Mucosa of descending colon (tissue), 3 donors: ENCODE data around the gene LCLAT1. TPM values are rescaled to one million over a fixed set of nuclear protein-coding genes. Genes with fewer than 3 reads are reported as not detected.

Experiments used
- ATAC-seq: fragments of 200-7000 bp; cut with Tn5 transposase; one replicate; pipeline ENCODE4 v1.9.1; 2020; ENCODE audit warnings: mild to moderate bottlenecking, moderate library complexity
- DNase-seq, 3 donors: peaks; one replicate each; pipeline ENCODE4 v3.0.0-alpha.2; 2020
- H3K36me3 ChIP-seq: fragments of 200-600 bp; one replicate; pipeline ENCODE4 v1.8.0; 2021; ENCODE audit warnings: low read depth, mild to moderate bottlenecking
- H3K4me1 ChIP-seq: fragments of 200-600 bp; one replicate; pipeline ENCODE4 v1.8.0; 2021; ENCODE audit warnings: low read depth, mild to moderate bottlenecking
- H3K4me3 ChIP-seq: fragments of 200-600 bp; one replicate; pipeline ENCODE4 v1.8.0; 2021; ENCODE audit warnings: mild to moderate bottlenecking
- H3K9me3 ChIP-seq: fragments of 200-600 bp; one replicate; pipeline ENCODE4 v1.8.0; 2021; ENCODE audit warnings: mild to moderate bottlenecking
- CTCF ChIP-seq: fragments of 200-600 bp; IDR thresholded peaks from one replicate; pipeline ENCODE4 v1.8.0; 2022; ENCODE audit warnings: antibody characterized with exemption, mild to moderate bottlenecking
- intact Hi-C, 2 donors: fragments of 100-400 bp; cut with DNase I in 1 of 2; cut with micrococcal nuclease in 1 of 2; formaldehyde crosslinking; loops; one replicate each; pipeline versions ENCODE4 v1.11.0 to v1.11.1; 2022; cut with DNase I, micrococcal nuclease
- total RNA-seq, 3 donors: library from RNA; stranded (reverse); fragmentation: NEBNext Ultra II Directional in 2 of 3; extraction: Animal tissue kit (Norgen Biotek cat#: 25700) in 2 of 3; gene quantifications; one replicate each; pipeline versions ENCODE4 v1.2.1 to v1.2.4, GENCODE V29; 2021 to 2023
- donor health status: DM: no; HTN: no; CAD: no; lungs with moderate emphysema.
- donor health status: DM: no; HTN: no; CAD: no.
- donor health status: DM: no; HTN: yes; CAD: no.

Gene LCLAT1
- total RNA-seq, 3 donors from 2014 or later = 18.1 to 27.1 (median 22.2) TPM

DNA sequence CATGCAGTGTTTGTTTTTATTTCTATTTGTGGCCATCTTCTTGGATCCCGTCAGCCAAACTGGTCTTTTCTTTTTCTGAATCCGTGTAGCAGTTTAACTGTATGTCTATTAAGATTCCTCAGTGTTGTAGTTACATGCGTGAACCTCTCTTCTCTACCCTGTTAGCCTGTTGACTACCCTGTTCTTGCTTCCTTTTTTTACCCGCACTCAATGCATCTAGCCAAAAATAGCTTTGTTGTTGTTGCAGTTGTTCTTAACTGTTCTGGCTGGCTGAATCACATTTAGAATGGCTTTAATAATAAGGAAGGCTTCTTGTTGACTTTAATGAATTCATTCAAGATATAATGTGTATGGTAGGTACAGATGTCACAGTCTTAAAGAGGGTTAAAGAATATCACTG is 137.1 kb downstream of the LCLAT1 start:
- H3K9me3 ChIP-seq = no peaks in the 10 kb centered on the region
- no peak for TF ChIP-seq CTCF
- DNase-seq (no peak), ATAC-seq (peak; percentile 38)
- no peaks in the 10 kb centered on the region for H3K36me3 ChIP-seq
- no peak overlapping the region for H3K4me3 ChIP-seq
- no peaks in the 10 kb centered on the region for H3K4me1 ChIP-seq
- intact Hi-C loops = no loop called here

- DNase-seq = no peak
- intact Hi-C loops = no loop called here
- no peak for ATAC-seq
These were observed 141.9 kb downstream of the LCLAT1 start for GRCh38 chr2:30588994-30589393.

DNA sequence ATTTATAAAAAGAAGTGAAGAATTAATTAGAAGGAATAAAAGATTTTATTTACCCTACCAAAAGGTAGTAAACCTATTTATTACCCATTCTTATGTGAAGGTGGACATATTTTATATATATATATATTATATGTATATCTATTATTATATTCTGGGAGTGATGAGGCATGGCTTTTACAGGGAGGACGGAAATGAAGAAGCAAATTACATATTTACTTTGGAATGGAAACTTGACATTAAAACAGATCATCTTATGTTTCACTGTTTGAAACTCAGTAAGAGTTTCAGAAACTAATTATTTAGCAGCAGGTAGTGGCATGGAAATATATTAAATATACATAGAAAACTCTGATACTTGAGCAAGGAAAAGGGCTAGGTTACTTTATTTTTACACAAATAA is 143.4 kb downstream of the LCLAT1 start:
- Histone ChIP-seq H3K4me1 (no peaks in the 10 kb centered on the region), H3K4me3 (no peak overlapping the region), H3K9me3 (no peaks in the 10 kb centered on the region), H3K36me3 (no peaks in the 10 kb centered on the region)
- ATAC-seq (no peak), DNase-seq (no peak)
- no peak for TF ChIP-seq CTCF
- intact Hi-C loops = no loop called here

More at GRCh38 chr2:30588994-30589393, 141.9 kb downstream of the LCLAT1 start:
- no peaks in the 10 kb centered on the region for H3K36me3 ChIP-seq
- no peaks in the 10 kb centered on the region for H3K9me3 ChIP-seq
- H3K4me1 ChIP-seq = no peaks in the 10 kb centered on the region
- TF ChIP-seq CTCF = no peak
- no peak overlapping the region for H3K4me3 ChIP-seq

DNA sequence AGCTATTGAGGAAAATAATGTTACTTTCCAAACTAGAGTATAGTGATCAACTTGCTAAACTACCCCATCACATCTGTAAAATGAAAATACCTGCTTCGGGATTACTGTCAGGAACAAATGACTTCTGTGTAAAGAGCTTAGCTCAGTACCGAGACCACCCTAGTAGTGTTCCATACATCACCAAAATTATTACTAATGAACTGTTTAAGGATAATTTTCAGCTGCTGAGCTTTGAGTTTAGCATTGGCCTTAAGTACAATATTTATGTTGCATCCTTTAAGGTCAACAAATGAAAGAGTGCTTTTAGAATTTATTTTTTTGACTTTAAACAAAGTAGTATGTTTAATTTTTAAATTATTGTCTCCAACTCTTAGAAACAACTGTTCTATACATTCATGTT is 144.1 kb downstream of the LCLAT1 start:
- Histone ChIP-seq H3K9me3 (no peaks in the 10 kb centered on the region), H3K4me1 (no peaks in the 10 kb centered on the region), H3K36me3 (no peaks in the 10 kb centered on the region), H3K4me3 (no peak overlapping the region)
- DNase-seq (no peak), ATAC-seq (no peak)
- intact Hi-C loops = no loop called here
- no peak for TF ChIP-seq CTCF

GRCh38 chr2:30601375-30601774 is 154.3 kb downstream of the LCLAT1 start:
- TF ChIP-seq CTCF = no peak
- intact Hi-C loops = no loop called here
- H3K4me3 ChIP-seq = no peak overlapping the region
- ATAC-seq (no peak), DNase-seq (no peak)
- H3K9me3 ChIP-seq = no peaks in the 10 kb centered on the region
- H3K36me3 ChIP-seq = no peaks in the 10 kb centered on the region
- H3K4me1 ChIP-seq = no peaks in the 10 kb centered on the region

DNA sequence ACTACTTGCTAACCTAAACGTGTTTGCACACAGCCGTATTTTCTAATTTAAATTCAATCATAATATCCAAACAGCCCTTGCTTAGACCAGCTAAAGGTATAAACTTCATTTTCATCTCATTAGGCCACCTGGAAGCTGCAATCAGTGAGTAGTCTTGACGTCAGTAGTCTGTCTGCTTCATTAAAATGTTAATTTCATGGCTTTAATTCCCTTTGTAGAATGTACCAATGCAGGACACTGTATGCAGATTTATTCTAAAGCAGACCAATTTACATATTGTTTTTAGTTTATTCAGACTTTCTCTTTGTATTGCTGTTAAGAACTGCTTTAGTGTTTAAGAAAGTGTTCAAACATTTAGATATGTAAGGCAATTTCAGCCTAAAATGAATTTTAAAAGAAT is 158.2 kb downstream of the LCLAT1 start:
- TF ChIP-seq CTCF = no peak
- ATAC-seq (no peak), DNase-seq (no peak)
- H3K9me3 ChIP-seq = no peaks in the 10 kb centered on the region
- no peaks in the 10 kb centered on the region for H3K36me3 ChIP-seq
- H3K4me1 ChIP-seq = no peaks in the 10 kb centered on the region
- H3K4me3 ChIP-seq = no peak overlapping the region
- intact Hi-C loops = no loop called here
